Measurements from ENCODE around the gene SH3GL2. TPM values are rescaled to one million over a fixed set of nuclear protein-coding genes. Genes with fewer than 3 reads are reported as not detected.

Gene SH3GL2
- total and polyA plus RNA-seq, 2 donors (not counting 3 experiments of a cell fraction or from before 2014, with no cell fraction given), result 0.12 TPM; not detected in 1

- H3K79me2 ChIP-seq (ENCODE audit: control insufficient read depth, insufficient read depth, low read length), result no peaks in the 10 kb centered on the region
- H3K4me1 ChIP-seq (ENCODE audit: control insufficient read depth, extremely low read depth, insufficient read depth, low read length), result no peaks in the 10 kb centered on the region
- H3K9ac ChIP-seq (replicated peaks; ENCODE audit: extremely low read depth, insufficient read depth, low read length), result no peak overlapping the region
- dilution Hi-C loops (cut with MboI; ENCODE audit: extremely low pct_ligation_motif_present, low sequenced_read_pairs), result no loop called here
- FAIRE-seq (no peak), DNase-seq (ENCODE audit: low read depth, low spot score) (no peak)
- POLR2A ChIA-PET, result no interaction called here
- H3K27ac ChIP-seq (ENCODE audit: insufficient read depth, low read depth, low read length), result no peak overlapping the region
- no peak overlapping the region for H2AFZ ChIP-seq (ENCODE audit: low read depth, low read length)
- H3K4me3 ChIP-seq (replicated peaks in 1 of 3; ENCODE audit: insufficient read depth in 1 of 3, low read depth in 1 of 3, low read length in 3 of 3), result no peak overlapping the region
- H3K36me3 ChIP-seq (ENCODE audit: control insufficient read depth in 2 of 2, extremely low read depth in 1 of 2, insufficient read depth in 2 of 2, low read length in 2 of 2), result no peaks in the 10 kb centered on the region
- no peak for TF ChIP-seq POLR2AphosphoS5 (IDR thresholded peaks at IDR 0.05; ENCODE audit: insufficient read depth, low read depth, low read length)
- TF ChIP-seq JUN (IDR thresholded peaks at IDR 0.05; ENCODE audit: borderline replicate concordance, insufficient read depth, insufficient read length, low read depth), result no peak
- no peak for TF ChIP-seq EZH2 (IDR thresholded peaks at IDR 0.05; ENCODE audit: borderline replicate concordance, low read depth, low read length, severe bottlenecking)
- no peak for TF ChIP-seq CTCF (IDR thresholded peaks at IDR 0.05; ENCODE audit: extremely low read depth in 1 of 2, insufficient read depth in 1 of 2, low read depth in 1 of 2, low read length in 2 of 2)
- TF ChIP-seq, protein P1, sequence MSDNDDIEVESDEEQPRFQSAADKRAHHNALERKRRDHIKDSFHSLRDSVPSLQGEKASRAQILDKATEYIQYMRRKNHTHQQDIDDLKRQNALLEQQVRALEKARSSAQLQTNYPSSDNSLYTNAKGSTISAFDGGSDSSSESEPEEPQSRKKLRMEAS (IDR thresholded peaks at IDR 0.05; ENCODE audit: insufficient read depth, insufficient read length), result no peak
- TF ChIP-seq FOS (IDR thresholded peaks at IDR 0.05; ENCODE audit: borderline replicate concordance, insufficient read depth, low read length), result no peak
- TF ChIP-seq POLR2A (IDR thresholded peaks at IDR 0.05; ENCODE audit: low read depth, low read length), result no peak
- TF ChIP-seq MYC (IDR thresholded peaks at IDR 0.05; ENCODE audit: low read depth, low read length), result no peak
- peaks cover 8 to 13% of the 10 kb centered on the region in 2 experiments for H3K27me3 ChIP-seq (ENCODE audit: control insufficient read depth in 2 of 2, insufficient read depth in 2 of 2, low read length in 2 of 2)
- CTCF ChIA-PET, result interaction anchor here (0.6 to 5.9 kb wide), 40 partner anchors 8 to 1654 kb away, joined by 3 to 150 read pairs (median 6); partner anchors contain the start of gene RRAGA
- H4K20me1 ChIP-seq (replicated peaks; ENCODE audit: control insufficient read depth, extremely low read depth, insufficient read depth, low read length), result no peaks in the 10 kb centered on the region
- no peaks in the 10 kb centered on the region for H3K9me3 ChIP-seq (replicated peaks; ENCODE audit: control insufficient read depth, insufficient read depth, low read length)
- H3K4me2 ChIP-seq (ENCODE audit: insufficient read depth, low read length), result no peak overlapping the region
- intact Hi-C loops (cut with micrococcal nuclease), result loop anchor here (5.0 kb wide), 2 partner anchors 632 to 1202 kb away; no protein-coding TSS in a partner anchor
- H3K9me1 ChIP-seq (replicated peaks; ENCODE audit: control insufficient read depth, extremely low read depth, insufficient read depth, low read length), result no peaks in the 10 kb centered on the region
- no TSS peak for BruUV-seq (replicated peaks)
Observed at GRCh38 chr9:17810317-17810716, 231.5 kb downstream of the SH3GL2 start.
